ENCODE data around the gene LCE2B. TPM values are rescaled to one million over a fixed set of nuclear protein-coding genes. Genes with fewer than 3 reads are reported as not detected.

Gene LCE2B
- total RNA-seq, 1 donor from 2014 or later = not detected

GRCh38 chr1:152681616-152682015, 4.3 kb upstream of the LCE2B start:
- Histone ChIP-seq H2AFZ (ENCODE audit: low read depth, low read length) (no peak overlapping the region), H3K27me3 (ENCODE audit: insufficient read depth, low read length) (no peaks in the 10 kb centered on the region), H3K4me3 (ENCODE audit: insufficient read depth, low read depth, low read length) (no peak overlapping the region), H3K36me3 (ENCODE audit: insufficient read depth, low read length) (no peaks in the 10 kb centered on the region), H3K9ac (ENCODE audit: low read length) (no peak overlapping the region), H3K4me2 (ENCODE audit: low read length) (no peak overlapping the region), H3K4me1 (ENCODE audit: insufficient read depth, low read length) (no peaks in the 10 kb centered on the region), H3K9me3 (ENCODE audit: insufficient read depth, low read depth, low read length) (no peaks in the 10 kb centered on the region), H3K79me2 (ENCODE audit: insufficient read depth, low read length) (no peaks in the 10 kb centered on the region), H4K20me1 (ENCODE audit: insufficient read depth, low read length) (no peaks in the 10 kb centered on the region), H3K27ac (ENCODE audit: low read depth, low read length) (no peak overlapping the region)
- peaks cover 22% of the 10 kb centered on the region for H3K27me3 Mint-ChIP-seq (ENCODE audit: low read depth, unreplicated experiment)
- TF ChIP-seq, protein P1, sequence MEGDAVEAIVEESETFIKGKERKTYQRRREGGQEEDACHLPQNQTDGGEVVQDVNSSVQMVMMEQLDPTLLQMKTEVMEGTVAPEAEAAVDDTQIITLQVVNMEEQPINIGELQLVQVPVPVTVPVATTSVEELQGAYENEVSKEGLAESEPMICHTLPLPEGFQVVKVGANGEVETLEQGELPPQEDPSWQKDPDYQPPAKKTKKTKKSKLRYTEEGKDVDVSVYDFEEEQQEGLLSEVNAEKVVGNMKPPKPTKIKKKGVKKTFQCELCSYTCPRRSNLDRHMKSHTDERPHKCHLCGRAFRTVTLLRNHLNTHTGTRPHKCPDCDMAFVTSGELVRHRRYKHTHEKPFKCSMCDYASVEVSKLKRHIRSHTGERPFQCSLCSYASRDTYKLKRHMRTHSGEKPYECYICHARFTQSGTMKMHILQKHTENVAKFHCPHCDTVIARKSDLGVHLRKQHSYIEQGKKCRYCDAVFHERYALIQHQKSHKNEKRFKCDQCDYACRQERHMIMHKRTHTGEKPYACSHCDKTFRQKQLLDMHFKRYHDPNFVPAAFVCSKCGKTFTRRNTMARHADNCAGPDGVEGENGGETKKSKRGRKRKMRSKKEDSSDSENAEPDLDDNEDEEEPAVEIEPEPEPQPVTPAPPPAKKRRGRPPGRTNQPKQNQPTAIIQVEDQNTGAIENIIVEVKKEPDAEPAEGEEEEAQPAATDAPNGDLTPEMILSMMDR (IDR thresholded peaks at IDR 0.05; ENCODE audit: insufficient read depth, low read depth, low read length) = no peak
- TF ChIP-seq EZH2 (IDR thresholded peaks at IDR 0.05; ENCODE audit: insufficient read depth, low read length) = no peak
- FAIRE-seq (no peak), DNase-seq (ENCODE audit: low read depth) (no peak)
- H3K4me1 Mint-ChIP-seq (ENCODE audit: low read depth, unreplicated experiment) = no peaks in the 10 kb centered on the region
- H3K36me3 Mint-ChIP-seq (ENCODE audit: low read depth, unreplicated experiment) = no peaks in the 10 kb centered on the region
- H3K4me3 Mint-ChIP-seq (ENCODE audit: unreplicated experiment) = no peak overlapping the region
- no peak overlapping the region for H3K27ac Mint-ChIP-seq (ENCODE audit: unreplicated experiment)
- H3K9me3 Mint-ChIP-seq (ENCODE audit: unreplicated experiment) = no peaks in the 10 kb centered on the region

GRCh38 chr1:152683846-152684245, 2.1 kb upstream of the LCE2B start:
- no peaks in the 10 kb centered on the region for H3K4me1 Mint-ChIP-seq (ENCODE audit: low read depth, unreplicated experiment)
- H3K4me3 Mint-ChIP-seq (ENCODE audit: unreplicated experiment) = no peak overlapping the region
- Histone ChIP-seq H3K27me3 (ENCODE audit: insufficient read depth, low read length) (no peaks in the 10 kb centered on the region), H4K20me1 (ENCODE audit: insufficient read depth, low read length) (no peaks in the 10 kb centered on the region), H3K36me3 (ENCODE audit: insufficient read depth, low read length) (no peaks in the 10 kb centered on the region), H3K27ac (ENCODE audit: low read depth, low read length) (no peak overlapping the region), H3K4me2 (ENCODE audit: low read length) (no peak overlapping the region), H3K9ac (ENCODE audit: low read length) (no peak overlapping the region), H3K9me3 (ENCODE audit: insufficient read depth, low read depth, low read length) (no peaks in the 10 kb centered on the region), H3K79me2 (ENCODE audit: insufficient read depth, low read length) (no peaks in the 10 kb centered on the region), H2AFZ (ENCODE audit: low read depth, low read length) (no peak overlapping the region), H3K4me1 (ENCODE audit: insufficient read depth, low read length) (no peaks in the 10 kb centered on the region), H3K4me3 (ENCODE audit: insufficient read depth, low read depth, low read length) (no peak overlapping the region)
- no peaks in the 10 kb centered on the region for H3K36me3 Mint-ChIP-seq (ENCODE audit: low read depth, unreplicated experiment)
- peaks cover 25% of the 10 kb centered on the region for H3K27me3 Mint-ChIP-seq (ENCODE audit: low read depth, unreplicated experiment)
- H3K27ac Mint-ChIP-seq (ENCODE audit: unreplicated experiment) = no peak overlapping the region
- H3K9me3 Mint-ChIP-seq (ENCODE audit: unreplicated experiment) = no peaks in the 10 kb centered on the region
- FAIRE-seq = no peak
- TF ChIP-seq EZH2 (IDR thresholded peaks at IDR 0.05; ENCODE audit: insufficient read depth, low read length) = no peak
- TF ChIP-seq, protein P1 (IDR thresholded peaks at IDR 0.05; ENCODE audit: insufficient read depth, low read depth, low read length) = no peak
- no peak for DNase-seq (ENCODE audit: low read depth)

DNA sequence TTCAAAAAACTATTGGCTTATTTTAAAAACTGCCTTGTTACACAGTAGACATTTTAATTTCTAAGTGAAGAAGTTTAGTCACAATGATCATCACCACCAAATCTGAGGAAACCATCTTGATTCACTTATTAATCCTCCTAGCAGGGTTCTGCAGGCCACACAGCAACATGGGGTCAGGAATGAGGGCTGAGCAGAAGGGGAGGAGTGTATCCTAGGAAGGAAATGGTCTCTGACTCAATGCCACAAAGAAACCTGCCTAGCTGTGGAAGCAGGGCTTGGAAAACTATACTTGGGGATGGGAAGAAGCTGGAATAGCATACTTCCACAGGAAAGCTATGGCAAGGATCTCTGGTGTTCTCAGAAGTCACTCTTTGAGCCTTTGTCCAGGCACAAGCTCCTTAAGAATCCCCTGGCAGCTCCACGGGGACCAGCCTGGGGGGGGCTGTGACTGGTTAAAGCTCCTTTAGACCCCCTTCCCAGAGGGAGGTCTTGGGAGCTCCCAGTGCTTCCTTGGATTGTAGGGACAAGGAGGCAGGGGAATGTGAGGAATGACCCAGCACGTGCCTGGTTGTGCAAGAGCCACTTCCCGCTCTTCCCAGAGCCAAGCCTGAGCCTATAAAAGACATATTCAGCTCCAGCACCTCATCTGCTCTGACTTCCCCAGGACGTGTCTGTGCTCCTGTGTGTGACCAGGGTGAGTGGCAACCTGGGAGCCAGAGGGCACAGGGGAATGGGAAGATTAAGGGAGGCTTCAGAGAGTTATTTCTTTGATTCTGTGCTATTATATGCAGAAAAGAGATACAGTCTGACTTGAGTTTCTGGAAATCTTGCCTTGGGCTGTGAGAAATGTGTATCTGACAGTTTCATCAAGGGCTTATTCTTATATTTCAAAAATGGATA, 12.0 kb downstream of the LCE2B start, which contains the start of gene LCE2A:
Gene LCE2A, plus strand, starts transcription at position 645 of the 900 bp plus-strand sequence. CDS start 557 bp downstream, outside the sequence.
- H3K4me1 Mint-ChIP-seq (ENCODE audit: low read depth, unreplicated experiment) = peaks cover 6% of the 10 kb centered on the region
- Histone ChIP-seq H3K4me1 (ENCODE audit: insufficient read depth, low read length) (no peaks in the 10 kb centered on the region), H3K36me3 (ENCODE audit: insufficient read depth, low read length) (no peaks in the 10 kb centered on the region), H3K9ac (ENCODE audit: low read length) (no peak within 1 kb of the TSS), H3K9me3 (ENCODE audit: insufficient read depth, low read depth, low read length) (no peaks in the 10 kb centered on the region), H3K79me2 (ENCODE audit: insufficient read depth, low read length) (no peaks in the 10 kb centered on the region), H3K4me2 (ENCODE audit: low read length) (no peak within 1 kb of the TSS), H3K4me3 (ENCODE audit: insufficient read depth, low read depth, low read length) (no peak within 1 kb of the TSS), H3K27ac (ENCODE audit: low read depth, low read length) (no peak within 1 kb of the TSS), H3K27me3 (ENCODE audit: insufficient read depth, low read length) (no peaks in the 10 kb centered on the region), H4K20me1 (ENCODE audit: insufficient read depth, low read length) (no peaks in the 10 kb centered on the region), H2AFZ (ENCODE audit: low read depth, low read length) (no peak within 1 kb of the TSS)
- no peak within 1 kb of the TSS for H3K27ac Mint-ChIP-seq (ENCODE audit: unreplicated experiment)
- peaks cover 12% of the 10 kb centered on the region for H3K27me3 Mint-ChIP-seq (ENCODE audit: low read depth, unreplicated experiment)
- DNase-seq (ENCODE audit: low read depth) (no peak), FAIRE-seq (no peak)
- no peak for TF ChIP-seq EZH2 (IDR thresholded peaks at IDR 0.05; ENCODE audit: insufficient read depth, low read length)
- TF ChIP-seq, protein P1 (IDR thresholded peaks at IDR 0.05; ENCODE audit: insufficient read depth, low read depth, low read length) = no peak
- H3K36me3 Mint-ChIP-seq (ENCODE audit: low read depth, unreplicated experiment) = no peaks in the 10 kb centered on the region
- H3K4me3 Mint-ChIP-seq (ENCODE audit: unreplicated experiment) = no peak within 1 kb of the TSS
- peaks cover 6% of the 10 kb centered on the region for H3K9me3 Mint-ChIP-seq (ENCODE audit: unreplicated experiment)
